Hepatocyte (in vitro differentiated cells): ENCODE measurements around the gene SLC5A12. TPM values are rescaled to one million over a fixed set of nuclear protein-coding genes. Genes with fewer than 3 reads are reported as not detected.

Experiments used
- DNase-seq: peaks from one replicate; pipeline ENCODE4 v3.0.0-alpha.2; 2016; ENCODE audit warnings: low spot score
- H2AFZ ChIP-seq: fragments of 200-600 bp; sonication (generic); 2 replicates; pipeline ENCODE4 v1.6.0; 2016; ENCODE audit warnings: antibody characterized with exemption, mild to moderate bottlenecking
- H3K27ac ChIP-seq: fragments of 200-600 bp; sonication (generic); 2 replicates; pipeline ENCODE4 v1.5.1; 2016; ENCODE audit warnings: mild to moderate bottlenecking
- H3K27me3 ChIP-seq: fragments of 200-600 bp; sonication (generic); 2 replicates; pipeline ENCODE4 v1.6.1; 2016
- H3K36me3 ChIP-seq: fragments of 200-600 bp; sonication (generic); replicated peaks from 2 replicates; pipeline ENCODE4 v1.5.1; 2016; ENCODE audit warnings: low read depth; ENCODE audit not compliant: insufficient read depth
- H3K4me1 ChIP-seq: fragments of 200-600 bp; sonication (generic); 2 replicates; pipeline ENCODE4 v1.5.1; 2016; ENCODE audit warnings: mild to moderate bottlenecking, moderate library complexity; ENCODE audit not compliant: insufficient read depth
- H3K4me2 ChIP-seq: fragments of 200-600 bp; sonication (generic); 2 replicates; pipeline ENCODE4 v1.6.0; 2016
- H3K4me3 ChIP-seq: fragments of 200-600 bp; sonication (generic); 2 replicates; pipeline ENCODE4 v1.5.1; 2016; ENCODE audit warnings: mild to moderate bottlenecking
- H3K79me2 ChIP-seq: fragments of 200-600 bp; sonication (generic); 2 replicates; pipeline ENCODE4 v1.6.0; 2017; ENCODE audit warnings: mild to moderate bottlenecking
- H3K9me2 ChIP-seq: fragments of 200-600 bp; sonication (generic); replicated peaks from 2 replicates; pipeline ENCODE4 v1.6.0; 2017; ENCODE audit warnings: mild to moderate bottlenecking; ENCODE audit not compliant: insufficient read depth
- H3K9me3 ChIP-seq: fragments of 200-600 bp; sonication (generic); 2 replicates; pipeline ENCODE4 v1.5.1; 2016; ENCODE audit warnings: low read depth, mild to moderate bottlenecking
- H4K20me1 ChIP-seq: fragments of 200-600 bp; sonication (generic); 2 replicates; pipeline ENCODE4 v1.6.0; 2016; ENCODE audit warnings: mild to moderate bottlenecking; ENCODE audit not compliant: insufficient read depth, poor library complexity, severe bottlenecking
- CTCF ChIP-seq: fragments of 200-600 bp; sonication (generic); IDR thresholded peaks from 2 replicates; pipeline ENCODE4 v1.5.1; 2016; ENCODE audit warnings: antibody characterized with exemption, mild to moderate bottlenecking; ENCODE audit not compliant: poor library complexity
- EZH2 ChIP-seq: fragments of 200-600 bp; sonication (generic); IDR thresholded peaks from 2 replicates; pipeline ENCODE4 v1.6.1; 2016; ENCODE audit warnings: antibody characterized with exemption, mild to moderate bottlenecking, borderline replicate concordance
- EZH2phosphoT487 ChIP-seq: fragments of 200-600 bp; sonication (generic); IDR thresholded peaks from one replicate; pipeline ENCODE4 v1.6.1; 2018; ENCODE audit warnings: antibody characterized with exemption, mild to moderate bottlenecking, low read depth, moderate library complexity; ENCODE audit not compliant: unreplicated experiment, severe bottlenecking
- WGBS: methylation state at CpG from one replicate; pipeline ENCODE4 v1.1.6; 2016; ENCODE audit warnings: low lambda C conversion rate; ENCODE audit errors: missing lambda C conversion rate; 5-methylcytosine and 5-hydroxymethylcytosine counted together
- polyA plus RNA-seq: library from polyadenylated mRNA; unstranded; fragments of >200 nt; fragmentation: Nextera tagmentation; extraction: Ambion mirVana; gene quantifications from 2 replicates; pipeline ENCODE4 v1.2.1, GENCODE V29; 2016
- total RNA-seq: library from RNA; depleted of rRNA; stranded (reverse); fragments of >200 nt; gene quantifications from 2 replicates; pipeline ENCODE4 v1.2.3, GENCODE V29; 2014

SLC5A12 gene
- total and polyA plus RNA-seq, 2 experiments from 2014 or later = 37.8 to 41.9 TPM

- WGBS = 47% methylated on average over 1 of the region's 1 CpG
- Histone ChIP-seq H2AFZ (no peak overlapping the region), H3K36me3 (no peaks in the 10 kb centered on the region), H3K9me3 (no peaks in the 10 kb centered on the region), H3K4me1 (no peaks in the 10 kb centered on the region), H3K27me3 (no peaks in the 10 kb centered on the region), H3K79me2 (no peaks in the 10 kb centered on the region), H3K27ac (no peak overlapping the region), H3K9me2 (no peaks in the 10 kb centered on the region), H3K4me2 (no peak overlapping the region), H3K4me3 (no peak overlapping the region), H4K20me1 (no peaks in the 10 kb centered on the region)
- no peak for DNase-seq
- TF ChIP-seq EZH2 (no peak), EZH2phosphoT487 (no peak), CTCF (no peak)
Observed at GRCh38 chr11:26729284-26729683, 7.4 kb upstream of the SLC5A12 start.

- H3K4me2 ChIP-seq = no peak overlapping the region
Observed at GRCh38 chr11:26726960-26727359, 5.1 kb upstream of the SLC5A12 start.

GRCh38 chr11:26719998-26720397 is 1.9 kb downstream of the SLC5A12 start:
- Histone ChIP-seq H3K4me2 (peak overlapping the region; percentile 37), H3K36me3 (no peaks in the 10 kb centered on the region), H2AFZ (no peak overlapping the region), H3K79me2 (no peaks in the 10 kb centered on the region), H3K9me3 (no peaks in the 10 kb centered on the region), H4K20me1 (no peaks in the 10 kb centered on the region), H3K4me1 (no peaks in the 10 kb centered on the region), H3K4me3 (no peak overlapping the region), H3K27ac (no peak overlapping the region), H3K9me2 (no peaks in the 10 kb centered on the region), H3K27me3 (no peaks in the 10 kb centered on the region)
- WGBS = 85% methylated on average over 2 of the region's 2 CpGs
- DNase-seq = no peak
- no peak for TF ChIP-seq EZH2phosphoT487
- no peak for TF ChIP-seq CTCF
- TF ChIP-seq EZH2 = no peak

More at GRCh38 chr11:26726960-26727359, 5.1 kb upstream of the SLC5A12 start:
- no peak for TF ChIP-seq CTCF
- no peak for TF ChIP-seq EZH2phosphoT487
- TF ChIP-seq EZH2 = no peak
- H3K4me1 ChIP-seq = no peaks in the 10 kb centered on the region
- no peak overlapping the region for H3K27ac ChIP-seq
- no peak overlapping the region for H3K4me3 ChIP-seq
- no peaks in the 10 kb centered on the region for H3K36me3 ChIP-seq
- no peaks in the 10 kb centered on the region for H3K9me3 ChIP-seq
- DNase-seq = no peak
- H3K27me3 ChIP-seq = no peaks in the 10 kb centered on the region
- 98% methylated on average over 3 of the region's 3 CpGs for WGBS
- H3K9me2 ChIP-seq = no peaks in the 10 kb centered on the region
- no peaks in the 10 kb centered on the region for H4K20me1 ChIP-seq
- H3K79me2 ChIP-seq = no peaks in the 10 kb centered on the region
- H2AFZ ChIP-seq = no peak overlapping the region
